NT2/D1 (cell line): Measurements from ENCODE around the gene TSR1.

ENCODE experiments used
- SUZ12 ChIP-seq: IDR thresholded peaks from 2 replicates; pipeline ENCODE4 v1.6.1; 2011; ENCODE audit not compliant: insufficient read length, insufficient read depth; ENCODE audit errors: extremely low read depth
- ZNF274 ChIP-seq: IDR thresholded peaks from 2 replicates; pipeline ENCODE4 v1.6.1; 2011; ENCODE audit warnings: mild to moderate bottlenecking, low read depth, low read length

DNA sequence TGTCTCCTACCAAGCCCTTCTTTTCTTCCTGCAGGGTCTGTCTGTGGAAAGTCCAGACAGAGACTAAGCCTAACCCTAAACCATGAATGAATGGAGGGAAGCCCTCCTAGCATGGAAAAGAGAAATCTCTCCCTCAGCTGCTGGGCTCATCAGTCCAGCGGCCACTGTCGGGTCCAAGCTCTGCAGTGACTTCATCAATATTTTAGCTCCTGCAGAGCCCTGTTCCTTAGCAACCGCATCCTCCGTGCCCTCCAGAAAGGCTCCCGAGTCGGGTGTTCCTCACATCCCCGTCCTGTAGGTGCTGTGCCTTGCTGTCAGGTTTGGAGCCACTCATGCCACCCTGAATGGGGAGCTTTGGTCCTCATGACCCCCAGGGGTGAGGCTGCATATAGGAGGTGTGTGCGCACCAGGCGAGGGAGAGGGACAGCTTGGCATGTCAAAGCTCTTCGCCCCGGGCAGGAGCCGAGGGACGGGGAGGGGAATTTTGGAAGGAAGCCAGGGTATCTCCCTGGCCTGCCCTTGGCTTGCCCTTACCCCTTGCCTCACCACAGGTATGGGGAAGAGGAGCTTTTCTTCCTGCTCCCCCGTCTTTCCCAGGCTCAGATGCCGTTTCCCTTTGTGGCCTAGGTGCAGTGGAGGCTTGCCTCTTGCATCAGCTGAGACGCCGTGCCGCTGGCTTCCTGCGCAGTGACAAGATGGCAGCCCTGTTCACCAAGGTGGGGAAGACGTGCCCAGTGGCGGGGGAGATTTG is 24.9 kb upstream of the TSR1 start:
- TF ChIP-seq SUZ12: no peak
- TF ChIP-seq ZNF274: no peak
